Stimulated activated CD4-positive, alpha-beta T cell treated with anti-CD3 and anti-CD28 coated beads, TNF-alpha, amount 100 ng/mL, for 4 hours (primary cell): ENCODE data around the gene TNS4.

Experiments used
- DNase-seq, 3 experiments: peaks; one replicate each; pipeline ENCODE4 v3.0.0-alpha.2; 2020; ENCODE audit warnings: low read depth in 3 of 3

The TNS4 gene

DNA sequence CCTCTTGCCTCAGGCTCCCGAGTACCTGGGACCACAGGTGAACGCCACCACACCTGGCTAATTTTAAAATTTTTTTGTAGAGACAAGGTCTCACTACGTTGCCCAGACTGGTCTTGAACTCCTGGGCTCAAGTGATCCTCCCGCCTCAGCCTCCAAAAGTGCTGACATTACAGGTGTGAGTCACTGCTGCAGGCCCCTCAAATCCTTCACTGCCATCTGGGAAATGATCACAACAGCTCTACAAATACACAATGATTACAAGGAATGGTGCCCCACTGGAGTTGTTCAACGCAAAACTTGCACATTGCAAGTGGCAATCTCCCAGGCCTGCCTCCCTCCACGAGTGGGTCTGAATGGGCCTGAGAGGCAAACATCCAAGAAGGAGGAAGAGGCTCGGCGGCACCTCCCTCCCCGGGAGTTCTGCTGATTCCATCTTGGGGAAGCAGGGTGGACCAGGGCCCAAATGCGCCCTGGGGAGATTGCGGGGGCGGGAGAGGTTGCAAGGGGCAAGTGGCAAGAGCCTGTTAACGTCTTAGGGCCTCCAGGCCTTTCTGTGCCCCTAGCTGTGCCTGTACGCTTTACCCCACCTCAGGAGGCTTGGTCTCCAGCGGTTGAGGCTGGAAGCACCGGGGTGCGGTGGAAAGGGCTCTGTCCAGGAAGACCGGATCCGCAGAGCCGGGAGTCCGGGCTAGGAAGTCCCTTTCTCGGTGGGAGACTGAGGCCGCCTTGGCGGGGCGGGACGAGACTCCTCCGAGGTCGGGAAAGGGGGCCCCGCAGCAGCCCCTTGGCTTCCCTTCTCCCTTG, 58.8 kb downstream of the TNS4 start:
- no peak for DNase-seq

DNA sequence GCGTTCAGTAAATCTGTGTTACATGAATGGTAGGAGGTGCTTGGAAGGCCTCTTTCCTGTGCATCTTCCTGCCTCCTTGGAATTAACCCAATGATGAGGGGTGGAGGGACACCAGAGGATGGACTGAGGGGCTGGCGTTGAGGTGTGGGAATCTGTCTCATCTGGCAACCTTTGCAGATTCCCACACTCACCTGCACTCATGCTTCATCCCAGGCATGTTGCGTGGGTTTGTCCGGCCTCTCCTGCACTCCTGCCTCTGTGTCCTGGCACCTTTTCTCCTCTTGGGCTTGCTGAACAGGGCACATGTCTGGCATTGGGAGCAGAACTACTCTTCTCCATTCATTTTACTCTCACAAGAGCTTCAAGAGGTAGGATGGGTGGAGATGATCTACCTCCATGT, 61.3 kb downstream of the TNS4 start:
- DNase-seq: no peak

GRCh38 chr17:40437095-40437732, 64.2 kb downstream of the TNS4 start:
- DNase-seq: no peak

DNA sequence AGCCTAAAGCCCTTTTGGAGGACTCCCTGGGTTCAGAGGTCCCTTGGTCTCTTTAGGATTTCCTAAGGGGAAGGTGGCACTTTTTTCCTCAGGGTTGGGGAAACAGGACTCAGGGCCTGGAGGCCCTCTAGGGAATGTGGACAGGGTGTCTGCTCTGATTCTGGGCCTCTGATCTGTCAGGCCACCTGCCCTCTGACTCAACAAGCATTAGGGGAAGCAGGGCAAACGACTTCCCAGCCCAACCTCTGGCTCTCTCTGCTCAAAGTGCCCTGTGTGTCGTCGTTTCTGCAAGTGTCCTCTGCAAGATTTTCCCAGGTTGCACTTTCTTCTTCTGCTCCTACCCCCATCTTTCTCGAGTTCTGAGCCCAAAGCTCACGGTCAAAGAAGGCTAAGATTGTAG, 64.8 kb downstream of the TNS4 start:
- DNase-seq: no peak

- DNase-seq: no peak
These were observed 67.6 kb downstream of the TNS4 start for GRCh38 chr17:40433551-40434415.

- DNase-seq: no peak
These were observed 68.4 kb downstream of the TNS4 start for GRCh38 chr17:40432864-40433528.

DNA sequence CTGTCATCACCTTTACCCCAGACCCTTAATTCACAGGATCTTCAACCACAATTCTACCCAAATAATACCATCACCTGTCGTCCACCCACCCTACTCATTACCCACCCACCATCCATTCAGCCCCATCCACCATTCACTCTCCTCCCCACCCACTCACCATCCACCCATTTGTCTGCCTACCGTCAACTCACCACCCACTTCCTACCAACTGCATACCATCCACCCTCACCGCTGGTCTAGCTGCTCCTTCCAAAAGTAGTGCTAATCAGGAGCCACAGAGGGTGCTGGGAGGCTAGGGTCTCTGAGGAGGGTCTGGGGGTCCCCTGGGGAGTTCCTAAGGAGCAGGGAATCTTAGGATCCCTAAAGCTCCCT, 70.2 kb downstream of the TNS4 start:
- no peak for DNase-seq

DNA sequence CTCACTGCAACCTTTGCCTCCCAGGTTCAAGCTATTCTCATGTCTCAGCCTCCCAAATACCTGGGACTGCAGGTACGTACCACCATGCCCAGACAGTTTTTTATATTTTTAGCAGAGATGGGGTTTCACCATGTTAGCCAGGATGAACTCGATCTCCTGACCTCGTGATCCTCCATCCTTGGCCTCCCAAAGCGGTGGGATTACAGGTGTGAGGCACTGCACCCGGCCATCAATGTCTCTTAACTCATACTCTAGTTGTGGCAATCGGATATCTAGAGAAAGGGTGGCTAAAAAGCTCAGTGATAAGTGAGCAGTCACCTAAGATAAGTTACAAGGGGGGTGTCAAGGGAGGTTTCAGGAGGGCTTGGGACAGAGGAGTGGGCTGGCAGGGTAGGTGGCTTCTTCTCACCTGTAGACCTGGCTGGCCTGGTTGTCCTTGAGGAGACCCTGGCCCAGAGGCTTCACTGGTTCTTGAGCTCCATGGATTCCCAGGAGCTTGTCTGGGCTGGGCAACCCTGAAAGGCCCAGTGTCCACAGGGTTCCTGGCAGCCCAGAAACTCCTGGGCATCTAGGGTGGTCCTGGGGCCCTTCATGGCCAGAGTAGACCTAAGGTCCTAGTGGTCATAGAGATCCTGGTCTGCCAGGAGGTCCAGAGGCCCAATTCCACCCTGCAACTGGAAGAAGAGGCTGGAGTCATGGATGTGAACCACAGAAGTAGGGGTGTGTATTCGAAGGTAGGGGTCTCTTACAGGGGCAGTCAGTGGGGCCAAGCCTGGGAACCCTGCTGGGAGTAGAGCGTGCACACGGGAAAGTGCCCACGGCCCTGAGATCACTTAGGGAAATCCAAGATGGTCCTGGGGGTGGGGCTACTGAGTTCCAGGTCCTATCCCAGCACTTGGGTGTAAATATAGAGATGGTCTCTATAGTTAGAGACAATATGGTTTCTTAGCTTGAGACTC, 70.9 kb downstream of the TNS4 start:
- no peak for DNase-seq

- no peak for DNase-seq
These were observed 74.4 kb downstream of the TNS4 start for GRCh38 chr17:40427002-40427491.
